AG09309 (cell line): ENCODE results near the gene PLAGL2.
"Not testable (repeated sequence)": the region's sequence is repeated elsewhere in the genome, so short reads cannot be mapped to it uniquely, and the experiment has no call there.

Experiments
- DNase-seq: peaks from one replicate; pipeline ENCODE4 v3.0.0-alpha.2; 2010; ENCODE audit warnings: low read depth
- H3K4me3 ChIP-seq: 2 replicates; pipeline ENCODE4 v1.5.1; 2011; ENCODE audit warnings: mild to moderate bottlenecking, low read depth, low read length, moderate library complexity; ENCODE audit not compliant: control insufficient read depth
- CTCF ChIP-seq: IDR thresholded peaks from 2 replicates; pipeline ENCODE4 v1.5.1; 2011; ENCODE audit warnings: mild to moderate bottlenecking, low read depth, low read length, inconsistent platforms; ENCODE audit not compliant: insufficient read depth, control insufficient read depth; ENCODE audit errors: missing control alignments

The PLAGL2 gene

DNA sequence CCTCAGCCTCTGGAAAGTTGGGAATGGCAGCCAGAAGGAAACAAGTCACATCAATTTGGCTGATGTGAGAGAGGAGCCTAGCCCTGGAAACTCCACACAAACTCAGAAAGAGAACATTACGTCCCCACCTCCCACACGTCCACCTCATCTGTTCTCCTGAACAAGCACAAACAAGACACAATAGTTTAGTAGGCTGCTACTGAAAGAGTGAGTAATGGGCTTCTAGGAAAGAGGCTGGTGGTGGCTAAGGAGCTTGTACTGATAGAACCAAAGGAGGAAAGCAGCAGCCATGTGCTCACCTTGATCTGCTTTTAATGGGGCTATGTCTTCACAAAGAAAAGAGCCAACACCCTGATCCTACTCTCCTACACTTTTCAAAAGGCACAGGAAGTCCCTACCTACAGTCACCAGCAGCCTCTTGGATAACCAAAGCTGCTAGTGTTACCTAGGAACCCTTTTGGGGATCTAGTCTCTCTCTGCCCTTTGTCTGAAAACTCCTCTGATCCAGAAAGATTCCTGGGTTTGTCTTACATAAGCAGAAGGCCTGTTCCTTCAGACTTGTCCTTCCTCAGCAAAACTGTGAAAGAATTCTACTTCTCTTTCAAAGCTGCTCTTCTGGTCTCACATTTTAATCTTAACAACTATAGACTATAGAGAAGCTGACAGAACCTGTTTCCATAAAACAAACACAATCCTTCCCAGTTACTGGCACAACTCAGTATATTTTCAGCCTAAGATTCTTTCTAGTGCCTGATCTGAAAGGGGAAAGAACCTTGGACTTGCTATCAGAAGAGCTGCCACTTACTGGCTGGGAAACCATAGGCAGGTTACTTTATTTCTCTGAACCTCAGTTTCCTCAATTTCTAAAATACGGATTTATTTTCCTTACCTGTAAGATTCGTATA is 3.1 kb downstream of the PLAGL2 start:
- no peak for TF ChIP-seq CTCF
- no peak overlapping the region for H3K4me3 ChIP-seq
- no peak for DNase-seq

DNA sequence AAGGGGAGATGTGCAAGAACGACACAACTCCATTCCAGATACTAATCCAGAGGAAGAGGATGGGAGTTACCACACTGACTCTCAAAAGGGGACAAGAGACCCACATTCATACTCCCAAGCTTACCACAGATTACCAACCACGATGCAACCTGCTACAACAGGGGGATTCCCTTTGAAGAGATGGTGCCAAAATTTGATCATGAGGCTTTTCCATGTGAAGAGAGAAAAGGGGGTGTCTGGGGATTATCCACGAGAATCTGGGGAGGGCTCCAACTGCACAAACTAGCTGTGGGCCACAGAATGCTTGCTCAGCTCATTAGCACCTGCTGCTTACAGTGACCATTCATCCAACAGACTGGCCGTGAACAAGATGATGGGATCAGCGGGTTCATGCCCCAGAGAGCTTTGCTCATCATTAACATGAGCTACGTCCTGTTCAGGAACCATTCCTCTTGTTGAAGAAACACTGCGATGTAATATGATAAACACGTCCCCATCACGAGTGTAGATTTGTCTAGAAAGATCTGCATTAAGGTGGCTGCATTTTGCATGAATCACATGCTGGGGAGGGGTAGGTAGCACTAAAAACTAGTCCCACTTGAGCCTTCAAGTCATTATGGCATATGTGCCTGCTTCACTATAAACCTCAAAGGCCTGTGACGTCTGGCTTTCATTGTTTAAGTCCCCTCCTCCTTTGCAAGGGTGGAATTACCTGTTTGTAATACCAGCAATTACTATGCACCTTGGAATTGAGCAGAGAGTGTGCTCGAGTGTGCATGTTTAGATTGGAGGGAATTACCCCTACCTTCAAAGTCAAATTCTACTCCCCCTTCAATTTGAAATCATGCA is 4.0 kb downstream of the PLAGL2 start:
- no peak overlapping the region for H3K4me3 ChIP-seq
- no peak for TF ChIP-seq CTCF
- DNase-seq: no peak

DNA sequence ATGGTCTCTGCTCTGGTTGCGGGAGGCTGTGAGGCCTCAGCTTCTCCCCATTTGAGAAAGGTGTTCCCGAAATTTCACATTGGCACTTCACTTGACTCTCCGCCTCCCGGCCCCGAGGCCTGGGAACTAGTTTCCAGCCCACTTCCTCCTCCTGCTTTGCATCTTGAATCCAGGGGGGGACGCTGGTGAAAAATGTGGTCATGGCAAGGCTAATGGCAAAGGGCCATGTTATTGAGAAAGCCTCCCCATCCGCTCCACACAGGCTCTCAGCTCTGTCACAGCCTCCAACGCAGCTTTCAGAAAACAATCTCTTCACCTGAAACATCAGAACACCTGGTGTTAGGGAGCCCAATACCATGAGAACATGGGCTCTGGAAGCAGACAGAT is 5.6 kb downstream of the PLAGL2 start:
- no peak for DNase-seq
- no peak overlapping the region for H3K4me3 ChIP-seq
- TF ChIP-seq CTCF: no peak

DNA sequence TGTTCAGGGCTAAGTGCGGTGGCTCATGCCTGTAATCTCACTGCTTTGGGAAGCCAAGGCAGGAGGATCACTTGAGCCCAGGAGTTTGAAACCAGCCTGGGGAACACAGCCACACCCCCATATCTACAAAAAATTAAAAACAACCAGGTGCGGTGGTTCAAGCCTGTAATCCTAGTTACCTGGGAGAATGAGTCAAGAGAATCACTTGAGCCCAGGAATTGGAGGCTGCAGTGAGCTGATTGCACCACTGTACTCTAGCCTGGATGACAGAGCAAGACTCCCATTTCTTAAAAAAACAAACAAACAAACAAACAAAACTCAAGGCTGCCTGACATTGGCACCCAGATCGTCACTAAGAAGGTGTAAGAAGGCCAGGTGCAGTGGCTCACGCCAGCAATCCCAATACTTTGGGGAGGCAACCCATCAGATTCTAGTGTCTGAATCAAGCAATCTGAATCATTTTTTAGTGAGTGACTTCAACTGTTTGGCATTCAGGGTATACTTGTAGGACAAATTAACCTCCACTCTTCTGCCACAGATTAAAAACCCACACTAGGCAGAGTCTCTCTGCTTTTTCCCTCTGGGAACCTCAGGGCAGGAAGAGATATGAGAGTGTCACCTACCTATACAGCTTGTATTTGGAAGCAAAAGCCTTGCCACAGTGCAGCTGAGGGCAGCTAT is 6.1 kb downstream of the PLAGL2 start:
- no peak for TF ChIP-seq CTCF
- no peak overlapping the region for H3K4me3 ChIP-seq
- no peak for DNase-seq

- H3K4me3 ChIP-seq: no peak overlapping the region
- DNase-seq: no peak
- TF ChIP-seq CTCF: no peak
These were observed 8.5 kb downstream of the PLAGL2 start for GRCh38 chr20:32199006-32199405.

DNA sequence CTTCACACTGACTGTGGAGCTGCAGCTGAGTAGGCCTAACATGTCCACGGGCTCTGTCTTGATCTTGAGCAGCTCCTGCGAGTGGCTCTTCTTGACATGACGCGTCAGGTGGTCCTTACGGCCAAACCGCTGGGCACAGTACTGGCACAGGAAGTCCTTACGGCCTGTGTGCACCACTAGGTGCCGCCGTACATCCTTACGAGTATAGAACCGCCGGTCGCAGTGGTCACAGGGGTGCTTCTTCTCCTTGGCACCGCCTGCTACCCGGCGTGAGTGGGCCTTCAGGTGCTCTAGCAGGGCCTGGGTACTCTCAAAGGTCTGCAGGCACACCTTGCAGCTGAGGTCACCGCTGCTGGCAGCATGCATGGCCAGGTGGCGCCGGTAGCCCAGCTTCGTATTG is 10.4 kb downstream of the PLAGL2 start:
- DNase-seq, H3K4me3 ChIP-seq: not testable (repeated sequence)

GRCh38 chr20:32196613-32197012 is 10.9 kb downstream of the PLAGL2 start:
- DNase-seq, H3K4me3 ChIP-seq: not testable (repeated sequence)
